Suprapubic skin (tissue), 4 donors: Measurements from ENCODE around the gene SECTM1.

Source experiments
- CTCF ChIP-seq, 2 donors: fragments of 200-600 bp in 1 of 2; fragments of 450-650 bp in 1 of 2; sonication (generic) in 1 of 2; IDR thresholded peaks; one replicate each; pipeline ENCODE4 v1.5.1; 2016 to 2019; ENCODE audit warnings: antibody characterized with exemption in 2 of 2, mild to moderate bottlenecking in 1 of 2, moderate library complexity in 1 of 2
- POLR2A ChIP-seq, 2 donors: fragments of 450-650 bp; IDR thresholded peaks; one replicate each; pipeline ENCODE4 v1.6.1; 2017; ENCODE audit warnings: antibody characterized with exemption in 2 of 2, mild to moderate bottlenecking in 2 of 2, moderate library complexity in 2 of 2
- POLR2AphosphoS5 ChIP-seq, 3 donors: sonication (generic); formaldehyde crosslinking; IDR thresholded peaks; one replicate each; pipeline ENCODE4 v1.6.1; 2017; ENCODE audit warnings: antibody characterized with exemption in 3 of 3

- TF ChIP-seq CTCF (IDR thresholded peaks at IDR 0.05) (no peak), POLR2A (IDR thresholded peaks at IDR 0.05) (no peak), POLR2AphosphoS5 (IDR thresholded peaks at IDR 0.05) (no peak)
These were observed 37.1 kb upstream of the SECTM1 start for GRCh38 chr17:82370471-82371332.
